Endodermal cell (in vitro differentiated cells): ENCODE data around the gene UNC80. TPM values are rescaled to one million over a fixed set of nuclear protein-coding genes. Genes with fewer than 3 reads are reported as not detected.

ENCODE experiments used
- DNase-seq: peaks from one replicate; pipeline ENCODE4 v3.0.0-alpha.2; 2017
- H3K27ac ChIP-seq: 2 replicates; pipeline ENCODE4 v1.5.1; 2013; ENCODE audit warnings: mild to moderate bottlenecking, low read depth, low read length, moderate library complexity
- H3K27me3 ChIP-seq: 2 replicates; pipeline ENCODE4 v1.6.1; 2013; ENCODE audit warnings: mild to moderate bottlenecking, low read length, moderate library complexity; ENCODE audit not compliant: insufficient read depth, control insufficient read depth, poor library complexity, severe bottlenecking
- H3K36me3 ChIP-seq: 2 replicates; pipeline ENCODE4 v1.7.0; 2013; ENCODE audit warnings: mild to moderate bottlenecking, low read length, moderate library complexity; ENCODE audit not compliant: control insufficient read depth, insufficient read depth
- H3K4me1 ChIP-seq: one replicate; pipeline ENCODE4 v1.7.0; 2013; ENCODE audit warnings: low read length; ENCODE audit not compliant: control insufficient read depth, insufficient read depth
- H3K4me3 ChIP-seq: 2 replicates; pipeline ENCODE4 v1.5.1; 2013; ENCODE audit warnings: mild to moderate bottlenecking, low read length, moderate library complexity
- H3K9ac ChIP-seq: 2 replicates; pipeline ENCODE4 v1.6.1; 2013; ENCODE audit warnings: mild to moderate bottlenecking, low read length, moderate library complexity; ENCODE audit not compliant: poor library complexity, severe bottlenecking; ENCODE audit errors: extremely low read depth
- H3K9me3 ChIP-seq: 2 replicates; pipeline ENCODE4 v1.6.1; 2013; ENCODE audit warnings: mild to moderate bottlenecking, low read length, moderate library complexity; ENCODE audit not compliant: control insufficient read depth
- H3K27ac Mint-ChIP-seq: 2 replicates; pipeline ENCODE4 v1.8.0; 2020; ENCODE audit warnings: mixed read lengths
- H3K27me3 Mint-ChIP-seq: 2 replicates; pipeline ENCODE4 v1.8.0; 2021; ENCODE audit warnings: mild to moderate bottlenecking, mixed read lengths; ENCODE audit not compliant: insufficient read depth
- H3K36me3 Mint-ChIP-seq: 2 replicates; pipeline ENCODE4 v1.8.0; 2020; ENCODE audit warnings: low read depth, mixed read lengths
- H3K4me1 Mint-ChIP-seq: 2 replicates; pipeline ENCODE4 v1.8.0; 2020; ENCODE audit warnings: mixed read lengths
- H3K4me3 Mint-ChIP-seq: 2 replicates; pipeline ENCODE4 v1.8.0; 2020; ENCODE audit warnings: mild to moderate bottlenecking, moderate library complexity, mixed read lengths
- H3K9me3 Mint-ChIP-seq: 2 replicates; pipeline ENCODE4 v1.8.0; 2020; ENCODE audit warnings: mild to moderate bottlenecking, mixed read lengths
- CTCF ChIP-seq: fragments of 200-600 bp; sonication (generic); conservative IDR thresholded peaks from 2 replicates; pipeline ENCODE4 v1.5.0; 2021; ENCODE audit warnings: antibody characterized with exemption, mild to moderate bottlenecking
- WGBS, 2 experiments: methylation state at CpG; one replicate each; pipeline versions ENCODE4 v1.1.5 to v1.1.7; 2013; ENCODE audit warnings: missing lambda C conversion rate in 2 of 2, mixed read lengths in 1 of 2; ENCODE audit not compliant: insufficient coverage in 1 of 2, insufficient read length in 1 of 2; 5-methylcytosine and 5-hydroxymethylcytosine counted together
- total RNA-seq, 2 donors: library from RNA; stranded (reverse); fragmentation: NEBNext Ultra II Directional in 1 of 2; extraction: Animal tissue kit (Norgen Biotek cat#: 25700) in 1 of 2; gene quantifications; 2 replicates in 1 of 2; 3 replicates in 1 of 2; pipeline ENCODE4 v1.2.1, GENCODE V29; 2021

Gene UNC80
- total RNA-seq, 2 donors from 2014 or later = 0.15 to 0.55 TPM

GRCh38 chr2:210022824-210023223 lies 251.2 kb downstream of the UNC80 start:
- WGBS, 2 experiments = 86 to 91% methylated on average over 1 to 3 of the region's 3 CpGs

GRCh38 chr2:210027608-210028007 lies 256.0 kb downstream of the UNC80 start:
- H3K9ac ChIP-seq = no peak overlapping the region
- no peak overlapping the region for H3K27ac Mint-ChIP-seq
- TF ChIP-seq CTCF = no peak
- H3K27me3 ChIP-seq = no peaks in the 10 kb centered on the region
- H3K4me3 ChIP-seq = no peak overlapping the region
- H3K9me3 ChIP-seq = peaks cover 9% of the 10 kb centered on the region
- no peak for DNase-seq
- no peak overlapping the region for H3K27ac ChIP-seq
- peaks cover 42% of the 10 kb centered on the region for H3K36me3 Mint-ChIP-seq
- no peaks in the 10 kb centered on the region for H3K27me3 Mint-ChIP-seq
- H3K4me3 Mint-ChIP-seq = no peak overlapping the region
- H3K4me1 Mint-ChIP-seq = no peaks in the 10 kb centered on the region
- no peaks in the 10 kb centered on the region for H3K4me1 ChIP-seq
- H3K36me3 ChIP-seq = peaks cover 56% of the 10 kb centered on the region
- WGBS, 2 experiments = 84% methylated on average over 2 of the region's 2 CpGs; no CpG with 5 or more reads in 1 of the 2 experiments
- H3K9me3 Mint-ChIP-seq = no peaks in the 10 kb centered on the region

More at GRCh38 chr2:210022824-210023223, 251.2 kb downstream of the UNC80 start:
- Histone ChIP-seq H3K4me3 (no peak overlapping the region), H3K36me3 (peaks cover 94% of the 10 kb centered on the region), H3K9me3 (peaks cover 9% of the 10 kb centered on the region), H3K9ac (no peak overlapping the region), H3K27me3 (no peaks in the 10 kb centered on the region), H3K27ac (no peak overlapping the region), H3K4me1 (no peaks in the 10 kb centered on the region)
- no peaks in the 10 kb centered on the region for H3K27me3 Mint-ChIP-seq
- no peak for DNase-seq
- TF ChIP-seq CTCF = no peak
- peaks cover 72% of the 10 kb centered on the region for H3K36me3 Mint-ChIP-seq
- no peak overlapping the region for H3K4me3 Mint-ChIP-seq
- H3K27ac Mint-ChIP-seq = no peak overlapping the region
- no peaks in the 10 kb centered on the region for H3K9me3 Mint-ChIP-seq
- H3K4me1 Mint-ChIP-seq = peaks cover 4% of the 10 kb centered on the region

- Mint-ChIP-seq H3K27me3 (no peaks in the 10 kb centered on the region), H3K9me3 (peaks cover 1% of the 10 kb centered on the region), H3K27ac (no peak overlapping the region), H3K4me3 (no peak overlapping the region), H3K36me3 (peaks cover 43% of the 10 kb centered on the region), H3K4me1 (no peaks in the 10 kb centered on the region)
- no peak overlapping the region for H3K9ac ChIP-seq
- H3K27me3 ChIP-seq = no peaks in the 10 kb centered on the region
- peaks cover 9% of the 10 kb centered on the region for H3K9me3 ChIP-seq
- H3K36me3 ChIP-seq = peaks cover 50% of the 10 kb centered on the region
- 80 to 86% methylated on average over 1 to 2 of the region's 2 CpGs for WGBS, 2 experiments
- no peak for TF ChIP-seq CTCF
- DNase-seq = no peak
- H3K4me1 ChIP-seq = no peaks in the 10 kb centered on the region
- no peak overlapping the region for H3K27ac ChIP-seq
- H3K4me3 ChIP-seq = no peak overlapping the region
Observed at GRCh38 chr2:210028178-210028577, 256.5 kb downstream of the UNC80 start.
